Caco-2 (cell line): Measurements from ENCODE around the gene OCLN. TPM values are rescaled to one million over a fixed set of nuclear protein-coding genes. Genes with fewer than 3 reads are reported as not detected.

Source experiments
- BruUV-seq: library from RNA; stranded (reverse); fragments of 400-500 nt; replicated peaks from 2 replicates; lab custom pipeline; 2021; lab: Mats Ljungman, UMichigan
- CTCF ChIA-PET: fragments of 300-600 bp; sonication (Branson Sonifier 250); formaldehyde crosslinking; loops from one replicate; lab custom pipeline; 2022; ENCODE audit warnings: antibody characterized with exemption; lab: Charles Lee
- POLR2A ChIA-PET: fragments of 300-600 bp; sonication (Branson Sonifier 250); formaldehyde crosslinking; loops from one replicate; lab custom pipeline; 2022; ENCODE audit warnings: antibody characterized with exemption; lab: Charles Lee
- DNase-seq, 2 experiments: peaks; one replicate each; pipeline versions ENCODE4 v3.0.0 to v3.0.0-alpha.2; 2020 to 2022
- H3K27me3 ChIP-seq: replicated peaks from 2 replicates; pipeline ENCODE4 v1.6.0; 2011; ENCODE audit warnings: low read length; ENCODE audit not compliant: control insufficient read depth, insufficient read depth
- H3K36me3 ChIP-seq: 2 replicates; pipeline ENCODE4 v1.5.1; 2011; ENCODE audit warnings: low read length; ENCODE audit not compliant: control insufficient read depth, insufficient read depth
- H3K4me1 ChIP-seq: fragments of 250-450 bp; sonication (Bioruptor Pico); 2 replicates; pipeline ENCODE4 v1.5.1; 2020; ENCODE audit warnings: mild to moderate bottlenecking
- H3K4me3 ChIP-seq: 2 replicates; pipeline ENCODE4 v1.5.1; 2011; ENCODE audit warnings: low read depth, mild to moderate bottlenecking, control low read depth, low read length
- H3K9me3 ChIP-seq: fragments of 250-450 bp; sonication (Bioruptor Pico); 2 replicates; pipeline ENCODE4 v1.5.1; 2020; ENCODE audit warnings: mild to moderate bottlenecking, moderate library complexity
- H3K27ac Mint-ChIP-seq: one replicate; pipeline ENCODE4 v1.8.0; 2022; ENCODE audit warnings: mixed read lengths; ENCODE audit not compliant: unreplicated experiment
- H3K27me3 Mint-ChIP-seq: one replicate; pipeline ENCODE4 v1.8.0; 2022; ENCODE audit warnings: mixed read lengths; ENCODE audit not compliant: insufficient read depth, unreplicated experiment
- H3K36me3 Mint-ChIP-seq: one replicate; pipeline ENCODE4 v1.8.0; 2022; ENCODE audit warnings: mild to moderate bottlenecking, mixed read lengths; ENCODE audit not compliant: insufficient read depth, unreplicated experiment
- H3K4me1 Mint-ChIP-seq: one replicate; pipeline ENCODE4 v1.8.0; 2022; ENCODE audit warnings: low read depth, mixed read lengths; ENCODE audit not compliant: unreplicated experiment
- H3K4me3 Mint-ChIP-seq: one replicate; pipeline ENCODE4 v1.8.0; 2022; ENCODE audit warnings: mild to moderate bottlenecking, moderate library complexity, mixed read lengths; ENCODE audit not compliant: unreplicated experiment
- H3K9me3 Mint-ChIP-seq: one replicate; pipeline ENCODE4 v1.8.0; 2022; ENCODE audit warnings: mixed read lengths; ENCODE audit not compliant: unreplicated experiment
- CTCF ChIP-seq, 2 experiments: fragments of 200-600 bp in 1 of 2; IDR thresholded peaks; 1 replicate in 1 of 2; 2 replicates in 1 of 2; pipeline versions ENCODE4 v1.5.1 to v1.8.0; 2011 to 2022; ENCODE audit warnings: antibody characterized with exemption in 1 of 2, control low read depth in 1 of 2, inconsistent platforms in 1 of 2, low read depth in 1 of 2, low read length in 1 of 2, mild to moderate bottlenecking in 1 of 2, moderate library complexity in 1 of 2; ENCODE audit not compliant: insufficient read depth in 1 of 2, severe bottlenecking in 1 of 2, unreplicated experiment in 1 of 2
- intact Hi-C: fragments of 100-400 bp; cut with micrococcal nuclease; formaldehyde crosslinking; loops from one replicate; pipeline ENCODE4 v1.10.0; 2022; ENCODE audit not compliant: unreplicated experiment
- total RNA-seq: library from RNA; stranded (reverse); gene quantifications from 2 replicates; pipeline ENCODE4 v1.2.3, GENCODE V29; 2022

The OCLN gene
- total RNA-seq, 1 experiment from 2014 or later: 174 TPM

GRCh38 chr5:69497006-69497520, 4.5 kb downstream of the OCLN start:
- Histone ChIP-seq H3K36me3 (0 out of 2 replicates have a peak, but pooled peaks cover 2% of the 10 kb centered on the region), H3K4me3 (no peak overlapping the region), H3K4me1 (peaks cover 49% of the 10 kb centered on the region), H3K27me3 (no peaks in the 10 kb centered on the region), H3K9me3 (no peaks in the 10 kb centered on the region)
- Mint-ChIP-seq H3K27ac (peak overlapping the region; percentile 24), H3K4me3 (peak overlapping the region; percentile 8), H3K9me3 (no peaks in the 10 kb centered on the region), H3K27me3 (no peaks in the 10 kb centered on the region), H3K36me3 (peaks cover 53% of the 10 kb centered on the region), H3K4me1 (peaks cover 22% of the 10 kb centered on the region)
- no peak for TF ChIP-seq CTCF (IDR thresholded peaks at IDR 0.05; ENCODE audit: insufficient read depth in 1 of 2, low read depth in 1 of 2, low read length in 1 of 2, severe bottlenecking in 1 of 2, unreplicated experiment in 1 of 2)
- ChIA-PET CTCF (interaction anchor here (0.6 kb wide), 1 partner anchor 36 kb away, joined by 3 read pairs; no protein-coding TSS in a partner anchor), POLR2A (no interaction called here)
- intact Hi-C loops: loop anchor here (10.0 kb wide), 1 partner anchor 402 kb away; the partner anchor contains the start of gene SLC30A5
- BruUV-seq: no TSS peak
- no peak for DNase-seq

- peaks cover 63% of the 10 kb centered on the region for H3K4me1 ChIP-seq
- no peak for TF ChIP-seq CTCF (IDR thresholded peaks at IDR 0.05; ENCODE audit: insufficient read depth in 1 of 2, low read depth in 1 of 2, low read length in 1 of 2, severe bottlenecking in 1 of 2, unreplicated experiment in 1 of 2)
- Mint-ChIP-seq H3K27me3 (no peaks in the 10 kb centered on the region), H3K27ac (no peak overlapping the region), H3K9me3 (no peaks in the 10 kb centered on the region), H3K4me1 (peaks cover 33% of the 10 kb centered on the region), H3K36me3 (peaks cover 45% of the 10 kb centered on the region), H3K4me3 (no peak overlapping the region)
- POLR2A ChIA-PET: interaction anchor here (0.7 to 0.8 kb wide), 2 partner anchors 84 to 166 kb away, joined by 3 to 4 read pairs; partner anchors contain the start of genes CCDC125 and MARVELD2
- CTCF ChIA-PET: no interaction called here
- H3K36me3 ChIP-seq: peaks cover 6% of the 10 kb centered on the region; the same call in 1 of the 2 replicates
- no peaks in the 10 kb centered on the region for H3K9me3 ChIP-seq
- intact Hi-C loops: loop anchor here (10.0 kb wide), 1 partner anchor 404 kb away; the partner anchor contains the start of gene SLC30A5
- DNase-seq: no peak
- BruUV-seq: no TSS peak
- H3K27me3 ChIP-seq: no peaks in the 10 kb centered on the region
- no peak overlapping the region for H3K4me3 ChIP-seq
Measured at GRCh38 chr5:69498384-69498783, 5.8 kb downstream of the OCLN start.

- peaks cover 54% of the 10 kb centered on the region for H3K36me3 Mint-ChIP-seq
Measured at GRCh38 chr5:69502367-69502766, 9.8 kb downstream of the OCLN start.

More at GRCh38 chr5:69502367-69502766, 9.8 kb downstream of the OCLN start:
- no TSS peak for BruUV-seq
- peaks cover 57% of the 10 kb centered on the region for H3K4me1 ChIP-seq
- no peaks in the 10 kb centered on the region for H3K9me3 ChIP-seq
- H3K4me3 Mint-ChIP-seq: peak overlapping the region; percentile 9
- ChIA-PET POLR2A (no interaction called here), CTCF (no interaction called here)
- H3K27me3 ChIP-seq: no peaks in the 10 kb centered on the region
- TF ChIP-seq CTCF (IDR thresholded peaks at IDR 0.05; ENCODE audit: insufficient read depth in 1 of 2, low read depth in 1 of 2, low read length in 1 of 2, severe bottlenecking in 1 of 2, unreplicated experiment in 1 of 2): no peak
- intact Hi-C loops: no loop called here
- H3K27me3 Mint-ChIP-seq: no peaks in the 10 kb centered on the region
- no peaks in the 10 kb centered on the region for H3K9me3 Mint-ChIP-seq
- H3K4me1 Mint-ChIP-seq: peaks cover 18% of the 10 kb centered on the region
- H3K36me3 ChIP-seq: peaks cover 16% of the 10 kb centered on the region
- no peak overlapping the region for H3K4me3 ChIP-seq
- DNase-seq: no peak
- peak overlapping the region; percentile 55 for H3K27ac Mint-ChIP-seq
